ENCODE data around the gene DCC.

- TF ChIP-seq, protein P1, sequence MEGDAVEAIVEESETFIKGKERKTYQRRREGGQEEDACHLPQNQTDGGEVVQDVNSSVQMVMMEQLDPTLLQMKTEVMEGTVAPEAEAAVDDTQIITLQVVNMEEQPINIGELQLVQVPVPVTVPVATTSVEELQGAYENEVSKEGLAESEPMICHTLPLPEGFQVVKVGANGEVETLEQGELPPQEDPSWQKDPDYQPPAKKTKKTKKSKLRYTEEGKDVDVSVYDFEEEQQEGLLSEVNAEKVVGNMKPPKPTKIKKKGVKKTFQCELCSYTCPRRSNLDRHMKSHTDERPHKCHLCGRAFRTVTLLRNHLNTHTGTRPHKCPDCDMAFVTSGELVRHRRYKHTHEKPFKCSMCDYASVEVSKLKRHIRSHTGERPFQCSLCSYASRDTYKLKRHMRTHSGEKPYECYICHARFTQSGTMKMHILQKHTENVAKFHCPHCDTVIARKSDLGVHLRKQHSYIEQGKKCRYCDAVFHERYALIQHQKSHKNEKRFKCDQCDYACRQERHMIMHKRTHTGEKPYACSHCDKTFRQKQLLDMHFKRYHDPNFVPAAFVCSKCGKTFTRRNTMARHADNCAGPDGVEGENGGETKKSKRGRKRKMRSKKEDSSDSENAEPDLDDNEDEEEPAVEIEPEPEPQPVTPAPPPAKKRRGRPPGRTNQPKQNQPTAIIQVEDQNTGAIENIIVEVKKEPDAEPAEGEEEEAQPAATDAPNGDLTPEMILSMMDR (IDR thresholded peaks at IDR 0.05; ENCODE audit: low read length) = no peak
- TF ChIP-seq EZH2 (optimal IDR thresholded peaks at IDR 0.05; ENCODE audit: low read depth, low read length) = no peak
- no peak for TF ChIP-seq EZH2phosphoT487 (IDR thresholded peaks at IDR 0.05; ENCODE audit: low read length)
Observed at GRCh38 chr18:53402670-53403069, 1062.7 kb downstream of the DCC start.

Data from MM.1S (cell line).